Measurements from ENCODE around the gene RAPGEF4.

The RAPGEF4 gene

GRCh38 chr2:172869861-172870260 lies 134.2 kb downstream of the RAPGEF4 start:
- H3K9ac ChIP-seq (ENCODE audit: insufficient read length) = no peak overlapping the region
- no peak overlapping the region for H3K4me3 ChIP-seq
- no peak for DNase-seq (ENCODE audit: low read depth, low spot score)
- no peaks in the 10 kb centered on the region for H3K9me3 ChIP-seq (ENCODE audit: low read depth, low read length)
- no peak for TF ChIP-seq FOXP2 (optimal IDR thresholded peaks at IDR 0.05; ENCODE audit: control extremely low read depth, extremely low read length, insufficient read depth)
- TF ChIP-seq EZH2 (IDR thresholded peaks at IDR 0.05) = no peak
- TF ChIP-seq POLR2AphosphoS5 (IDR thresholded peaks at IDR 0.05; ENCODE audit: borderline replicate concordance, low read depth, low read length) = no peak
- no peaks in the 10 kb centered on the region for H3K36me3 ChIP-seq (ENCODE audit: insufficient read depth, low read length)
- H3K27ac ChIP-seq = no peak overlapping the region

GRCh38 chr2:172870396-172870795 lies 134.8 kb downstream of the RAPGEF4 start:
- no peak overlapping the region for H3K27ac ChIP-seq
- no peaks in the 10 kb centered on the region for H3K36me3 ChIP-seq (ENCODE audit: insufficient read depth, low read length)
- TF ChIP-seq EZH2 (IDR thresholded peaks at IDR 0.05) (no peak), FOXP2 (optimal IDR thresholded peaks at IDR 0.05; ENCODE audit: control extremely low read depth, extremely low read length, insufficient read depth) (no peak), POLR2AphosphoS5 (IDR thresholded peaks at IDR 0.05; ENCODE audit: borderline replicate concordance, low read depth, low read length) (no peak)
- H3K4me3 ChIP-seq = no peak overlapping the region
- H3K9ac ChIP-seq (ENCODE audit: insufficient read length) = no peak overlapping the region
- no peak for DNase-seq (ENCODE audit: low read depth, low spot score)
- H3K9me3 ChIP-seq (ENCODE audit: low read depth, low read length) = no peaks in the 10 kb centered on the region

DNA sequence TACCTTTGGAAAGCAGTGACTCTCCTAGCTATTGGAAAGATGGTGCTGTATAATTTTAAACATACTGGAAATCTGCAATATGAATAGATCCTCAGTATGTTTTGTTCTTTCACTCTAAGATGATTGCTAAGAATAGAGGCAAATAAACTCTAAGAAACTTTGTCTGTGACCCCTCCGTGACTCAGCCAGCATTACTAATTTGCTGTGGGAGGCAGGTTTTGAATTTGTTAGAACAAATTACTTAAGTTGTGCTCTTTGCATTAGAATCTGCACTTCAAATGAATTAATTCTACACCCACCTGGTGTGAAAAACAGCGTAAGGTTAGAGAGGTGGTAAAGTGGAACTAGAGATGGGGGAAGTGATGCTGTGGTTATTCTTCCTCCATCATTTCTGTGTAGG lies 142.2 kb downstream of the RAPGEF4 start:
- no peak overlapping the region for H3K4me3 ChIP-seq
- no peak for DNase-seq (ENCODE audit: low read depth, low spot score)

GRCh38 chr2:172878260-172878659 lies 142.6 kb downstream of the RAPGEF4 start:
- no peak for TF ChIP-seq FOXP2 (optimal IDR thresholded peaks at IDR 0.05; ENCODE audit: control extremely low read depth, extremely low read length, insufficient read depth)
- TF ChIP-seq EZH2 (IDR thresholded peaks at IDR 0.05) = no peak
- no peak for TF ChIP-seq POLR2AphosphoS5 (IDR thresholded peaks at IDR 0.05; ENCODE audit: borderline replicate concordance, low read depth, low read length)
- H3K9me3 ChIP-seq (ENCODE audit: low read depth, low read length) = no peaks in the 10 kb centered on the region
- H3K4me3 ChIP-seq = no peak overlapping the region
- no peak for DNase-seq (ENCODE audit: low read depth, low spot score)
- no peak overlapping the region for H3K9ac ChIP-seq (ENCODE audit: insufficient read length)
- no peak overlapping the region for H3K27ac ChIP-seq
- H3K36me3 ChIP-seq (ENCODE audit: insufficient read depth, low read length) = no peaks in the 10 kb centered on the region

More for the DNA sequence above, 142.2 kb downstream of the RAPGEF4 start:
- Histone ChIP-seq H3K9me3 (ENCODE audit: low read depth, low read length) (no peaks in the 10 kb centered on the region), H3K27ac (no peak overlapping the region), H3K9ac (ENCODE audit: insufficient read length) (no peak overlapping the region), H3K36me3 (ENCODE audit: insufficient read depth, low read length) (no peaks in the 10 kb centered on the region)
- TF ChIP-seq POLR2AphosphoS5 (IDR thresholded peaks at IDR 0.05; ENCODE audit: borderline replicate concordance, low read depth, low read length) (no peak), FOXP2 (optimal IDR thresholded peaks at IDR 0.05; ENCODE audit: control extremely low read depth, extremely low read length, insufficient read depth) (no peak), EZH2 (IDR thresholded peaks at IDR 0.05) (no peak)

DNA sequence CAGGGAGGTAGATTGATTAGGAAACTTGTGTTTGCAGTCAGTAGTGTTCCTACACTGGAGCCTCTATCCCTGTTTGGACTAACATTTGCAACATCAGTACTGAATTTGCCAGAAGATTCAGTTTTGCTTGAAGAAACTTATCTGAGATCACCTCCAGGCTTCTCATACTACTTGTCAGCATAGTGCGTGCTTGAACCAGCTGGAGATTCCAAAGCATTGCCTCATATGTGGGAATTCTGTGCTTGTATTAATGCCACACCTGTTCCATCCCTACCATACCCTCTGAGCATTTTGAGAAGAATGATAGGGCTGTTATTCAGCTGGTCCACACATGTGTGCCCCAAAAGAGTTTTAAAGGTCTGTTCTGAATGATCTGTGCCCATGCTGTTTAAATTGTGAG lies 148.7 kb downstream of the RAPGEF4 start:
- Histone ChIP-seq H3K27ac (no peak overlapping the region), H3K9ac (ENCODE audit: insufficient read length) (no peak overlapping the region), H3K9me3 (ENCODE audit: low read depth, low read length) (no peaks in the 10 kb centered on the region), H3K36me3 (ENCODE audit: insufficient read depth, low read length) (no peaks in the 10 kb centered on the region), H3K4me3 (no peak overlapping the region)
- TF ChIP-seq EZH2 (IDR thresholded peaks at IDR 0.05) (no peak), FOXP2 (optimal IDR thresholded peaks at IDR 0.05; ENCODE audit: control extremely low read depth, extremely low read length, insufficient read depth) (no peak), POLR2AphosphoS5 (IDR thresholded peaks at IDR 0.05; ENCODE audit: borderline replicate concordance, low read depth, low read length) (no peak)
- DNase-seq (ENCODE audit: low read depth, low spot score) = no peak

GRCh38 chr2:172885996-172886395 lies 150.4 kb downstream of the RAPGEF4 start:
- no peak for DNase-seq (ENCODE audit: low read depth, low spot score)
- H3K4me3 ChIP-seq = no peak overlapping the region
- H3K27ac ChIP-seq = no peak overlapping the region
- no peak overlapping the region for H3K9ac ChIP-seq (ENCODE audit: insufficient read length)
- no peaks in the 10 kb centered on the region for H3K36me3 ChIP-seq (ENCODE audit: insufficient read depth, low read length)
- no peaks in the 10 kb centered on the region for H3K9me3 ChIP-seq (ENCODE audit: low read depth, low read length)
- TF ChIP-seq EZH2 (IDR thresholded peaks at IDR 0.05) = no peak

GRCh38 chr2:172887280-172887679 lies 151.6 kb downstream of the RAPGEF4 start:
- DNase-seq (ENCODE audit: low read depth, low spot score) = no peak
- no peak overlapping the region for H3K9ac ChIP-seq (ENCODE audit: insufficient read length)
- no peak overlapping the region for H3K4me3 ChIP-seq
- H3K36me3 ChIP-seq (ENCODE audit: insufficient read depth, low read length) = no peaks in the 10 kb centered on the region
- H3K27ac ChIP-seq = no peak overlapping the region
- no peaks in the 10 kb centered on the region for H3K9me3 ChIP-seq (ENCODE audit: low read depth, low read length)
- TF ChIP-seq EZH2 (IDR thresholded peaks at IDR 0.05) = no peak
- TF ChIP-seq FOXP2 (optimal IDR thresholded peaks at IDR 0.05; ENCODE audit: control extremely low read depth, extremely low read length, insufficient read depth) = no peak
- TF ChIP-seq POLR2AphosphoS5 (IDR thresholded peaks at IDR 0.05; ENCODE audit: borderline replicate concordance, low read depth, low read length) = no peak

- TF ChIP-seq EZH2 (IDR thresholded peaks at IDR 0.05) (no peak), POLR2AphosphoS5 (IDR thresholded peaks at IDR 0.05; ENCODE audit: borderline replicate concordance, low read depth, low read length) (no peak), FOXP2 (optimal IDR thresholded peaks at IDR 0.05; ENCODE audit: control extremely low read depth, extremely low read length, insufficient read depth) (no peak)
- H3K36me3 ChIP-seq (ENCODE audit: insufficient read depth, low read length) = no peaks in the 10 kb centered on the region
- no peak for DNase-seq (ENCODE audit: low read depth, low spot score)
- H3K9me3 ChIP-seq (ENCODE audit: low read depth, low read length) = no peaks in the 10 kb centered on the region
- no peak overlapping the region for H3K4me3 ChIP-seq
- H3K9ac ChIP-seq (ENCODE audit: insufficient read length) = no peak overlapping the region
- no peak overlapping the region for H3K27ac ChIP-seq
Observed at GRCh38 chr2:172888714-172889669, 153.3 kb downstream of the RAPGEF4 start.

All from SK-N-MC (cell line).